CD14-positive monocyte (primary cell): ENCODE measurements around the gene GDA. TPM values are rescaled to one million over a fixed set of nuclear protein-coding genes. Genes with fewer than 3 reads are reported as not detected.

Experiments used
- DNase-seq, 3 donors: peaks; one replicate each; pipeline ENCODE4 v3.0.0-alpha.2; 2011 to 2022
- H2AFZ ChIP-seq: 2 replicates; pipeline ENCODE4 v1.6.0; 2012; ENCODE audit warnings: mild to moderate bottlenecking, low read depth, low read length, inconsistent platforms; ENCODE audit not compliant: insufficient read depth, poor library complexity, severe bottlenecking
- H3K27ac ChIP-seq, 2 donors: 1 replicate in 1 of 2; 2 replicates in 1 of 2; pipeline ENCODE4 v1.5.1; 2012 to 2013; ENCODE audit warnings: low read length in 2 of 2, control low read depth in 1 of 2, inconsistent platforms in 1 of 2, low read depth in 1 of 2, mild to moderate bottlenecking in 1 of 2
- H3K27me3 ChIP-seq, 2 donors: one replicate each; pipeline versions ENCODE4 v1.6.0 to v1.6.1; 2011 to 2013; ENCODE audit warnings: low read length in 2 of 2; ENCODE audit not compliant: control insufficient read depth in 2 of 2, insufficient read depth in 2 of 2
- H3K36me3 ChIP-seq, 2 donors: replicated peaks in 1 of 2; 1 replicate in 1 of 2; 2 replicates in 1 of 2; pipeline versions ENCODE4 v1.5.1 to v1.6.1; 2012 to 2013; ENCODE audit warnings: low read length in 2 of 2, control low read depth in 1 of 2, inconsistent platforms in 1 of 2, mild to moderate bottlenecking in 1 of 2; ENCODE audit not compliant: insufficient read depth in 2 of 2, control insufficient read depth in 1 of 2
- H3K4me1 ChIP-seq, 2 donors: 1 replicate in 1 of 2; 2 replicates in 1 of 2; pipeline versions ENCODE4 v1.5.1 to v1.6.1; 2012 to 2013; ENCODE audit warnings: low read length in 2 of 2, control low read depth in 1 of 2, inconsistent platforms in 1 of 2, mild to moderate bottlenecking in 1 of 2, moderate library complexity in 1 of 2; ENCODE audit not compliant: insufficient read depth in 2 of 2, control insufficient read depth in 1 of 2
- H3K4me2 ChIP-seq: replicated peaks from 2 replicates; pipeline ENCODE3; 2012; ENCODE audit warnings: low read length, moderate library complexity, mild to moderate bottlenecking; ENCODE audit not compliant: poor library complexity, severe bottlenecking; ENCODE audit errors: extremely low read depth
- H3K4me3 ChIP-seq, 3 experiments: fragments of 200-600 bp in 1 of 3; sonication (generic) in 1 of 3; replicated peaks in 1 of 3; 1 replicate in 2 of 3; 2 replicates in 1 of 3; pipeline ENCODE4 v1.5.1; 2011 to 2013; ENCODE audit warnings: low read length in 3 of 3, mild to moderate bottlenecking in 3 of 3, control low read depth in 2 of 3, low read depth in 2 of 3, inconsistent platforms in 1 of 3, moderate library complexity in 1 of 3
- H3K79me2 ChIP-seq: 2 replicates; pipeline ENCODE4 v1.6.0; 2012; ENCODE audit warnings: mild to moderate bottlenecking, control low read depth, inconsistent platforms, low read length, moderate library complexity; ENCODE audit not compliant: insufficient read depth
- H3K9ac ChIP-seq: 2 replicates; pipeline ENCODE4 v1.6.0; 2017; ENCODE audit warnings: low read length, mild to moderate bottlenecking; ENCODE audit not compliant: insufficient read depth, poor library complexity, severe bottlenecking
- H3K9me3 ChIP-seq, 2 donors: replicated peaks in 1 of 2; 1 replicate in 1 of 2; 2 replicates in 1 of 2; pipeline versions ENCODE4 v1.5.1 to v1.6.1; 2012 to 2013; ENCODE audit warnings: low read length in 2 of 2, control low read depth in 1 of 2; ENCODE audit not compliant: control insufficient read depth in 1 of 2, insufficient read depth in 1 of 2
- H4K20me1 ChIP-seq: 2 replicates; pipeline ENCODE4 v1.6.0; 2012; ENCODE audit warnings: mild to moderate bottlenecking, low read length, control low read depth, moderate library complexity; ENCODE audit not compliant: insufficient read depth
- H3K27ac Mint-ChIP-seq, 7 donors: one replicate each; pipeline ENCODE4 v1.8.0; 2020; ENCODE audit warnings: mild to moderate bottlenecking in 7 of 7, mixed read lengths in 7 of 7, moderate library complexity in 6 of 7, inconsistent platforms in 2 of 7
- H3K27me3 Mint-ChIP-seq, 3 donors: one replicate each; pipeline ENCODE4 v1.8.0; 2021 to 2022; ENCODE audit warnings: low read depth in 3 of 3, mild to moderate bottlenecking in 3 of 3, mixed read lengths in 3 of 3, moderate library complexity in 3 of 3, inconsistent platforms in 1 of 3
- H3K36me3 Mint-ChIP-seq, 2 donors: one replicate each; pipeline ENCODE4 v1.8.0; 2020; ENCODE audit warnings: mixed read lengths in 2 of 2, inconsistent platforms in 1 of 2, mild to moderate bottlenecking in 1 of 2
- H3K4me1 Mint-ChIP-seq: one replicate; pipeline ENCODE4 v1.8.0; 2020; ENCODE audit warnings: mild to moderate bottlenecking, mixed read lengths
- H3K4me3 Mint-ChIP-seq, 2 donors: one replicate each; pipeline ENCODE4 v1.8.0; 2020; ENCODE audit warnings: mild to moderate bottlenecking in 2 of 2, mixed read lengths in 2 of 2, moderate library complexity in 1 of 2
- H3K9me3 Mint-ChIP-seq, 7 donors: one replicate each; pipeline ENCODE4 v1.8.0; 2020 to 2022; ENCODE audit warnings: mixed read lengths in 7 of 7, mild to moderate bottlenecking in 6 of 7, moderate library complexity in 6 of 7, inconsistent platforms in 2 of 7
- CTCF ChIP-seq: fragments of 200-600 bp; IDR thresholded peaks from one replicate; pipeline ENCODE4 v1.8.0; 2022; ENCODE audit warnings: antibody characterized with exemption, mild to moderate bottlenecking
- WGBS: methylation state at CpG from one replicate; pipeline ENCODE4 v1.1.5; 2013; ENCODE audit warnings: missing lambda C conversion rate; ENCODE audit not compliant: insufficient coverage; 5-methylcytosine and 5-hydroxymethylcytosine counted together
- intact Hi-C, 2 donors: fragments of 100-400 bp; cut with micrococcal nuclease; formaldehyde crosslinking; loops; one replicate each; pipeline versions ENCODE4 v1.15.0 to v1.15.1; 2023
- polyA plus RNA-seq, 3 donors: library from polyadenylated mRNA; depleted of rRNA in 1 of 3; unstranded in 2 of 3; stranded (reverse) in 1 of 3; fragments of 300-500 nt in 2 of 3; fragments of >200 nt in 1 of 3; fragmentation: Illumina TruSeq in 2 of 3; gene quantifications; 1 replicate in 2 of 3; 2 replicates in 1 of 3; pipeline ENCODE4 v1.2.3, GENCODE V29; 2012 to 2021

The GDA gene
- polyA plus RNA-seq, 3 donors, result not detected

- DNase-seq, result no peak
- TF ChIP-seq CTCF, result no peak
- no peak overlapping the region for H3K4me3 Mint-ChIP-seq
- Histone ChIP-seq H3K4me3 (no peak overlapping the region), H3K9ac (no peak overlapping the region), H3K4me2 (no peak overlapping the region), H3K36me3 (no peaks in the 10 kb centered on the region), H2AFZ (no peak overlapping the region), H3K27me3 (peaks cover 4 to 11% of the 10 kb centered on the region in 2 donors), H4K20me1 (no peaks in the 10 kb centered on the region), H3K27ac (no peak overlapping the region), H3K4me1 (no peaks in the 10 kb centered on the region), H3K9me3 (no peaks in the 10 kb centered on the region), H3K79me2 (no peaks in the 10 kb centered on the region)
- peaks cover 5 to 18% (median 14%) of the 10 kb centered on the region in 3 donors for H3K27me3 Mint-ChIP-seq
- H3K27ac Mint-ChIP-seq, result no peak overlapping the region
- no peaks in the 10 kb centered on the region for H3K36me3 Mint-ChIP-seq
- intact Hi-C loops, result no loop called here
- WGBS, result 84% methylated on average over 2 of the region's 6 CpGs
- H3K9me3 Mint-ChIP-seq, result peaks cover 0 to 3% (median 0%) of the 10 kb centered on the region in 7 donors
- H3K4me1 Mint-ChIP-seq, result no peaks in the 10 kb centered on the region
These were observed 61.3 kb downstream of the GDA start for GRCh38 chr9:72210522-72210921.

GRCh38 chr9:72211047-72211446, 61.8 kb downstream of the GDA start:
- Histone ChIP-seq H3K36me3 (no peaks in the 10 kb centered on the region), H3K9me3 (no peaks in the 10 kb centered on the region), H3K4me3 (no peak overlapping the region), H3K4me1 (no peaks in the 10 kb centered on the region), H3K27ac (no peak overlapping the region), H3K9ac (no peak overlapping the region), H3K4me2 (no peak overlapping the region), H2AFZ (no peak overlapping the region), H3K79me2 (no peaks in the 10 kb centered on the region), H3K27me3 (peaks cover 4 to 11% of the 10 kb centered on the region in 2 donors), H4K20me1 (no peaks in the 10 kb centered on the region)
- H3K27ac Mint-ChIP-seq, result no peak overlapping the region
- peaks cover 0 to 3% (median 0%) of the 10 kb centered on the region in 7 donors for H3K9me3 Mint-ChIP-seq
- no peak for TF ChIP-seq CTCF
- 85% methylated on average over 2 of the region's 3 CpGs for WGBS
- no peaks in the 10 kb centered on the region for H3K36me3 Mint-ChIP-seq
- no peaks in the 10 kb centered on the region for H3K4me1 Mint-ChIP-seq
- peaks cover 5 to 18% (median 14%) of the 10 kb centered on the region in 3 donors for H3K27me3 Mint-ChIP-seq
- no peak for DNase-seq
- intact Hi-C loops, result no loop called here
- no peak overlapping the region for H3K4me3 Mint-ChIP-seq
